Rectal smooth muscle tissue (tissue), 1 donor: ENCODE measurements around the gene GGA3.
"Not testable (repeated sequence)": the region's sequence is repeated elsewhere in the genome, so short reads cannot be mapped to it uniquely, and the experiment has no call there.

Source experiments
- H3K27ac ChIP-seq: one replicate; pipeline ENCODE4 v1.7.0; 2013; ENCODE audit warnings: low read depth, low read length, inconsistent platforms
- H3K27me3 ChIP-seq: one replicate; pipeline ENCODE4 v1.7.0; 2013; ENCODE audit warnings: low read length; ENCODE audit not compliant: control insufficient read depth, insufficient read depth
- H3K36me3 ChIP-seq: one replicate; pipeline ENCODE4 v1.7.0; 2013; ENCODE audit warnings: low read length; ENCODE audit not compliant: control insufficient read depth, insufficient read depth
- H3K4me1 ChIP-seq: one replicate; pipeline ENCODE4 v1.7.0; 2013; ENCODE audit warnings: low read length; ENCODE audit not compliant: control insufficient read depth, insufficient read depth
- H3K4me3 ChIP-seq: one replicate; pipeline ENCODE4 v1.7.0; 2013; ENCODE audit warnings: low read length
- H3K9ac ChIP-seq: one replicate; pipeline ENCODE4 v1.7.0; 2013; ENCODE audit warnings: low read length

GGA3 gene

GRCh38 chr17:75288770-75289114, 27.3 kb upstream of the GGA3 start:
- peak overlapping the region; percentile 68 for H3K27ac ChIP-seq
- peak overlapping the region; percentile 76 for H3K4me3 ChIP-seq
- H3K27me3 ChIP-seq, result no peaks in the 10 kb centered on the region
- no peaks in the 10 kb centered on the region for H3K4me1 ChIP-seq
- H3K9ac ChIP-seq, result peak overlapping the region; percentile 7
- peaks cover 7% of the 10 kb centered on the region for H3K36me3 ChIP-seq

- Histone ChIP-seq H3K9ac (no peak overlapping the region), H3K4me1 (no peaks in the 10 kb centered on the region), H3K27me3 (no peaks in the 10 kb centered on the region), H3K27ac (no peak overlapping the region), H3K36me3 (peaks cover 7% of the 10 kb centered on the region), H3K4me3 (peak overlapping the region; percentile 76)
Measured at GRCh38 chr17:75288359-75288758, 27.0 kb upstream of the GGA3 start.

- Histone ChIP-seq H3K27ac (no peak overlapping the region), H3K4me1 (no peaks in the 10 kb centered on the region), H3K27me3 (no peaks in the 10 kb centered on the region), H3K4me3 (no peak overlapping the region), H3K9ac (no peak overlapping the region), H3K36me3 (peaks cover 7% of the 10 kb centered on the region)
Measured at GRCh38 chr17:75287221-75287620, 25.8 kb upstream of the GGA3 start.

- Histone ChIP-seq H3K27me3 (no peaks in the 10 kb centered on the region), H3K36me3 (peaks cover 7% of the 10 kb centered on the region), H3K9ac (no peak overlapping the region), H3K4me1 (no peaks in the 10 kb centered on the region), H3K4me3 (no peak overlapping the region), H3K27ac (no peak overlapping the region)
Measured at GRCh38 chr17:75285123-75285522, 23.7 kb upstream of the GGA3 start.

GRCh38 chr17:75280189-75280588, 18.8 kb upstream of the GGA3 start:
- H3K36me3 ChIP-seq, H3K9ac ChIP-seq, H3K4me3 ChIP-seq, H3K27ac ChIP-seq, H3K4me1 ChIP-seq, H3K27me3 ChIP-seq: not testable (repeated sequence)

- Histone ChIP-seq H3K4me3 (no peak overlapping the region), H3K9ac (no peak overlapping the region), H3K27me3 (no peaks in the 10 kb centered on the region), H3K36me3 (peaks cover 9% of the 10 kb centered on the region), H3K4me1 (peaks cover 4% of the 10 kb centered on the region), H3K27ac (no peak overlapping the region)
Measured at GRCh38 chr17:75277664-75278071, 16.3 kb upstream of the GGA3 start.

GRCh38 chr17:75273977-75274708, 12.7 kb upstream of the GGA3 start:
- Histone ChIP-seq H3K27me3 (no peaks in the 10 kb centered on the region), H3K27ac (no peak overlapping the region)

GRCh38 chr17:75272848-75273184, 11.4 kb upstream of the GGA3 start:
- peaks cover 10% of the 10 kb centered on the region for H3K4me1 ChIP-seq
- H3K36me3 ChIP-seq, result peaks cover 5% of the 10 kb centered on the region
- H3K27ac ChIP-seq, result peak overlapping the region; percentile 12
- H3K27me3 ChIP-seq, result no peaks in the 10 kb centered on the region
- H3K4me3 ChIP-seq, result no peak overlapping the region
- H3K9ac ChIP-seq, result no peak overlapping the region

More at GRCh38 chr17:75273977-75274708, 12.7 kb upstream of the GGA3 start:
- H3K4me1 ChIP-seq, result peaks cover 10% of the 10 kb centered on the region
- H3K4me3 ChIP-seq, result no peak overlapping the region
- peaks cover 9% of the 10 kb centered on the region for H3K36me3 ChIP-seq
- no peak overlapping the region for H3K9ac ChIP-seq

GRCh38 chr17:75271955-75272847, 10.8 kb upstream of the GGA3 start:
- H3K4me3 ChIP-seq, result peak overlapping the region; percentile 90
- H3K36me3 ChIP-seq, result peaks cover 5% of the 10 kb centered on the region
- H3K4me1 ChIP-seq, result peaks cover 10% of the 10 kb centered on the region
- H3K27me3 ChIP-seq, result no peaks in the 10 kb centered on the region
- H3K9ac ChIP-seq, result no peak overlapping the region
- peak overlapping the region; percentile 68 for H3K27ac ChIP-seq

GRCh38 chr17:75271233-75271954, 10.0 kb upstream of the GGA3 start:
- no peaks in the 10 kb centered on the region for H3K27me3 ChIP-seq
- H3K36me3 ChIP-seq, result peaks cover 10% of the 10 kb centered on the region
- H3K9ac ChIP-seq, result peak overlapping the region; percentile 53
- H3K4me1 ChIP-seq, result peaks cover 10% of the 10 kb centered on the region
- peak overlapping the region; percentile 90 for H3K4me3 ChIP-seq
- H3K27ac ChIP-seq, result peak overlapping the region; percentile 68

GRCh38 chr17:75270966-75271232, 9.5 kb upstream of the GGA3 start, which contains the start of gene MIF4GD:
TSS of gene MIF4GD (minus strand) at chr17:75271231. CDS start at chr17:75270195, 1,036 bp downstream.
- Histone ChIP-seq H3K27ac (peak within 1 kb of the TSS; percentile 70), H3K9ac (peak within 1 kb of the TSS; percentile 53), H3K4me1 (peaks cover 10% of the 10 kb centered on the region), H3K4me3 (peak within 1 kb of the TSS; percentile 90), H3K36me3 (peaks cover 14% of the 10 kb centered on the region), H3K27me3 (no peaks in the 10 kb centered on the region)

GRCh38 chr17:75270218-75270965, 9.0 kb upstream of the GGA3 start:
- peaks cover 10% of the 10 kb centered on the region for H3K4me1 ChIP-seq
- peak overlapping the region; percentile 63 for H3K4me3 ChIP-seq
- peaks cover 19% of the 10 kb centered on the region for H3K36me3 ChIP-seq
- H3K27me3 ChIP-seq, result no peaks in the 10 kb centered on the region
- H3K27ac ChIP-seq, result peak overlapping the region; percentile 70
- peak overlapping the region; percentile 19 for H3K9ac ChIP-seq
